Measurements from ENCODE around the gene TSKU.

TSKU gene

DNA sequence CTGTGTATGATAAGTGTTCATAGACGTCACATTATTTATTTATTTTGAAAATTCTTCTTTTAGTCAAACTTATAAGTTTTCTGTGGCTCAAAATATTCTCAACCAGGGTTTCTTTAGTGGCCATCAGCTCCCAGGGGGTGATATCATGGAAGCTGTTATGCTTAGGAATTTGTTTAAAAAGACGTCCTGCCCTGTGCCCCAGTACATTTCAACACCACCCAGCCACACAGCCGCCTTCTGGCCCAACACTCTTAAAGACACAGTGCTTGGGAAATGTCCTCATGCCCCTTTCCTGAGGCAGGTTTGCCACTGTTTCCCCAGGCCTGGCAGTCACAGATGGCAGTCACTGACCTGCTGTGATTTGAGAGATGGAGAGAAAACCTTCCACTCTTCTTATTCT, 19.9 kb downstream of the TSKU start:
- peak; percentile 65 for DNase-seq (ENCODE audit: low read depth)
- H3K4me3 ChIP-seq (ENCODE audit: low read length): no peak overlapping the region
- TF ChIP-seq, protein P1, sequence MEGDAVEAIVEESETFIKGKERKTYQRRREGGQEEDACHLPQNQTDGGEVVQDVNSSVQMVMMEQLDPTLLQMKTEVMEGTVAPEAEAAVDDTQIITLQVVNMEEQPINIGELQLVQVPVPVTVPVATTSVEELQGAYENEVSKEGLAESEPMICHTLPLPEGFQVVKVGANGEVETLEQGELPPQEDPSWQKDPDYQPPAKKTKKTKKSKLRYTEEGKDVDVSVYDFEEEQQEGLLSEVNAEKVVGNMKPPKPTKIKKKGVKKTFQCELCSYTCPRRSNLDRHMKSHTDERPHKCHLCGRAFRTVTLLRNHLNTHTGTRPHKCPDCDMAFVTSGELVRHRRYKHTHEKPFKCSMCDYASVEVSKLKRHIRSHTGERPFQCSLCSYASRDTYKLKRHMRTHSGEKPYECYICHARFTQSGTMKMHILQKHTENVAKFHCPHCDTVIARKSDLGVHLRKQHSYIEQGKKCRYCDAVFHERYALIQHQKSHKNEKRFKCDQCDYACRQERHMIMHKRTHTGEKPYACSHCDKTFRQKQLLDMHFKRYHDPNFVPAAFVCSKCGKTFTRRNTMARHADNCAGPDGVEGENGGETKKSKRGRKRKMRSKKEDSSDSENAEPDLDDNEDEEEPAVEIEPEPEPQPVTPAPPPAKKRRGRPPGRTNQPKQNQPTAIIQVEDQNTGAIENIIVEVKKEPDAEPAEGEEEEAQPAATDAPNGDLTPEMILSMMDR (conservative IDR thresholded peaks at IDR 0.05; ENCODE audit: low read length): no peak

DNA sequence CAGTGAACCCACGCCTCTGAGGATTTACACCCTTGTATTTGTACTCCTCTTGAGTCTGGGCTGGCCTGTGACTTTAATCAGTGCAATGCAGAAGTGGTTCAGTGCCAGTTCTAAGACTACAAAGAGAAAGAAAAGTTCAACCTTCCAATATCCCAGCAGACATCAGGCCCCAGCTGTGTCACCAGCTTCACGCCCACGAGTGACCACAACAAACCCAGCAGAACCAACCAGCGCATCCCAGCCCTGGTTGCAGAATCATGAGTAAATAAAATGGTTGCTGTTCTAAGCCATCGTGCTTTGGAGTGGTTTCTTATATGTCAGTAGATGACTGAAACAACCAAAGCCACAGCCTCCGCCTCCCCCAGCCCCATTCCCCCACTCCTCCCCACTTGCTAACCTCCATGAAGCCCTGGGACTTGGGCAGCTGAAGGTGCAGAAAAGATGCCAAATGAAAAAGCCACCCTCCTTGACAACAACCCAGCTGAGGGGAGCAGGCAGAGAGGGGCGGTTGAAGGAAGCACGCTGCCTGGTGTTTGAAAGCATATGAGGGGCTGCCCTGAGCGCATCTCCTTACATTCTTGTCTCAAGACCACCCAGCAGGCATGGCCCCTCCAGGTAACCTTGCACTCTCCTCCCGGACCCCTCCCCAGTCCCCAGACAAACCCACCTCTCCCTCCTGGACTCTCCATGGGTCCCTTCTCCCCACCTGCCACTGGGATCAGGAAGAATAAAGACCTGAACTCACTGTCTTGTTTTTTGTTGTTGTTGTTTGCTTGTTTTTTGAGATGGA, 20.9 kb downstream of the TSKU start:
- DNase-seq (ENCODE audit: low read depth): peak; percentile 58
- TF ChIP-seq, protein P1 (conservative IDR thresholded peaks at IDR 0.05; ENCODE audit: low read length): no peak
- H3K4me3 ChIP-seq (ENCODE audit: low read length): no peak overlapping the region

DNA sequence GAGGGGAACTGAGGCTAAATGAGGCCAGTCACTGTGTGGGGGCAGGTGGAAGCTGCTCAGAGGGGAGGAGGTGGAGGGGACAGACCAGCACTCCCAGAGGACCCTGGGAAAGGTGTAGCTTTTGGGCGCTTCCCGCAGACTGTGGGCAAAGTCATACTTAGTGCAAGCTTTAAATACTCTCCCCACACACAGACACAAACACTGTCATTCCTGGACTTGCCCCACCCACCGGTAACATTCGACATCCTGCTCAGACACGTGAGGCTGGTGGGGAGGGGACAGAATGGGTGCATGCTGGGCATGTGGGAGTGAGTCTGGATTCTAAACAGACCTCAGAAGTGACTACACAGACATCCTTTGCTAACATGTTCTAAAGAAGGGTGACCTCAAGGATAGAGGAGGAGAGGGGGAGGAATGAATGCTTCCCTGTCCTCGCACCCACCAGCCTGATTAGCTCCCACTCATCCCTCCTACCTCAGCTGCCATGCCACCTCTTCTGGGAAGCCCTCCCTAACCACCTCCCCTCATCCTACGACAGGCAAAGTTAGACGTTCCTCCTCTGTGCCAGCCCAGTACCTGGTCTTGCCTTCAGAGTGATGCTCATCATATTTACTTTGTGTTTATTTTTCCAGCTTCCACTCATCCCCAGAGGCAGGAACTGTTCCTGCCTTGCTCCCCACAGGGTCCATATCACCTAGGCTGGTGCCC, 22.2 kb downstream of the TSKU start:
- H3K4me3 ChIP-seq (ENCODE audit: low read length): no peak overlapping the region
- TF ChIP-seq, protein P1 (conservative IDR thresholded peaks at IDR 0.05; ENCODE audit: low read length): no peak
- DNase-seq (ENCODE audit: low read depth): peak; percentile 18

DNA sequence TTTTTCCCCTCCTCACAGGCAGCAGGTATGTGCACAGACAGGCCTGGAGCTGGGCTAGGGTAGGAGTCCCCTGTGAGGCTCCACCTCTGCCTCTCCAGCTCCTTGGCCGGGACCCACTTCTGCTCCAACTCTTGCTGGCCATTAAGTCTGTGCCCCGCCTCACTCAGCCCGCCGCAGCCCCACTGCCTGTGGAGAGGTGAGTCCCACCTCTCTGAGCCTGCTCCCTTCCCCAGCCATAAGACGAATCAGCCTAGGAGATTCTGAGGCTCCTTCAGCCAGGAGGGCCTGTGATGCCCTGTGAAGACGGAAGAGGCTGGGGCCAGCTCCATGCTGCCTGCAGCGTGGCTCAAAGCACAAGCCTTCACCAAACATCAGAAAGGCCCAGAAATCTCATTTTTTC, 23.0 kb downstream of the TSKU start:
- TF ChIP-seq, protein P1 (conservative IDR thresholded peaks at IDR 0.05; ENCODE audit: low read length): no peak
- no peak for DNase-seq (ENCODE audit: low read depth)

DNA sequence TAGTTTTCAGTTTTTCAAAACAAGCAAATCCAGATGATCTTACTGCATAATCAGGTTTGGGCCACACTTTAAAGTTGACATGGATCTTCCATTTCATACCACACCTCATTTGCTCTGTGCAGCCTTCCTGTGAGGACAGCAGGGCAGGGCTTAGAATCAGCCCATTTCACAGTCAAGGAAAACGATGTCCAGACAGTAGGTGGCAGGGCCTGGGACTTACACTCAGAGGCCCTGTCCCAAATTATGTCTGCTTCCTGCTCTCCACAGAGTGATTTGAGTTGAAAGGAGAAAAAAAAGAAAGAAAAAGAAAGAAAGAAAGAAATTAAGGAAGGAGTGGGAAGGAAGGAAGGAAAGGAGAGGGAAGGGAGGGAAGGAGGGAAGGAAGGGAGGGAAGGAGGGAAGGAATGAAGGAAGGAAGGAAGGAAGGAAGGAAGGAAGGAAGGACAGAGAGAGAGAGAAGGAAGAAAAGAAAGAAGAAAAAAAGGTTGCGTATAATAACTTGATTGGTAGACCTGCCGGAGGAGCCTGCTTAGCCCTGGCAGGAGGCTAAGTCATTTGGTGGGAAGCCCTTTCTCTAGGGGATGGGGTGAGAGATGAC, 23.6 kb downstream of the TSKU start:
- H3K4me3 ChIP-seq (ENCODE audit: low read length): no peak overlapping the region
- no peak for DNase-seq (ENCODE audit: low read depth)
- TF ChIP-seq, protein P1 (conservative IDR thresholded peaks at IDR 0.05; ENCODE audit: low read length): no peak

More for the DNA sequence above, 23.0 kb downstream of the TSKU start:
- no peak overlapping the region for H3K4me3 ChIP-seq (ENCODE audit: low read length)

DNA sequence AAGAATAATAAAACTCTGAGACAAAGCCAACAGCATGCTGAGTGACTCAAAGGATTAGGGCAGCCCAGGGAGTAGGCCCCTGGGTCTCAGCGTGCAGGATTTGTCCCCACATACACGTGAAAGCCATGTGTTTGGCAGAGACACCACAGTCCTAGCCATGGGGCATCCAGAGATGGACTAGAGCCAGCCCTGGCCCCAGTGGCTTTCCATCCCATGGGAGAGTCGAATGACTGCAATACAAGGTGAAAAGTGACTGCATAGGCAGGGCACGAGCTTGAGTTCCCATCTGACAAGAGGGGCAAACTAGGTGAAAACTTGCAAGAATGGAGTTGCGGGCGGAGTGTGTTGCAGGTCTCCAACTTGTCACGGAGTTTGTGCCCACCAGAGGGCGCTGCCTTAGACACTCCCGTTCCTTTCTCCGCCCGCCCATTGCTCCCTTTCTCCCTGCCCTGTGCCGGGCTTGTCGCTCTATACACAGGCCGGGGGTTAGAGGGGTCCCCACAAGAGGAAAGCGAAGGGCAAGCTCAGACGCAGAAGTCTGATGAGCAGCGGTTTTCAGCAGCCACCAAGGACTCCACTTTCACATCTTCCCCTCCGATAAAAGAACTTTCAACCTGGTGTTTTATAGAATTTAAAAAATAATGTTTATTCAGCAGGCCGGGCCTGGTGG, 24.2 kb downstream of the TSKU start:
- H3K4me3 ChIP-seq (ENCODE audit: low read length): peak overlapping the region; percentile 20; the same call in 1 of the 2 replicates
- DNase-seq (ENCODE audit: low read depth): peak; percentile 81
- TF ChIP-seq, protein P1 (conservative IDR thresholded peaks at IDR 0.05; ENCODE audit: low read length): peak; percentile 73
